H9 (cell line): ENCODE data around the gene PCBP1. TPM values are rescaled to one million over a fixed set of nuclear protein-coding genes. Genes with fewer than 3 reads are reported as not detected.
"Not testable (repeated sequence)": the region's sequence is repeated elsewhere in the genome, so short reads cannot be mapped to it uniquely, and the experiment has no call there.

ENCODE experiments used
- DNase-seq: peaks from one replicate; pipeline ENCODE4 v3.0.0-alpha.2; 2017
- H2AFZ ChIP-seq: one replicate; pipeline ENCODE4 v1.6.1; 2013; ENCODE audit warnings: mild to moderate bottlenecking, low read length, control low read depth, moderate library complexity
- H2AK5ac ChIP-seq: 2 replicates; pipeline ENCODE4 v1.6.1; 2013; ENCODE audit warnings: low read length, control low read depth, mixed read lengths; ENCODE audit not compliant: insufficient read length
- H2BK120ac ChIP-seq: one replicate; pipeline ENCODE4 v1.6.1; 2013; ENCODE audit warnings: low read depth, mild to moderate bottlenecking, low read length, control low read depth, inconsistent platforms; ENCODE audit not compliant: poor library complexity, severe bottlenecking
- H2BK12ac ChIP-seq: 2 replicates; pipeline ENCODE4 v1.6.1; 2013; ENCODE audit warnings: low read length, control low read depth, mixed read lengths, low read depth; ENCODE audit not compliant: insufficient read length
- H2BK15ac ChIP-seq: 2 replicates; pipeline ENCODE4 v1.6.1; 2013; ENCODE audit warnings: low read depth, low read length, control low read depth
- H2BK20ac ChIP-seq: one replicate; pipeline ENCODE4 v1.6.1; 2013; ENCODE audit warnings: low read depth, mild to moderate bottlenecking, low read length, control low read depth, inconsistent platforms; ENCODE audit not compliant: poor library complexity, severe bottlenecking
- H2BK5ac ChIP-seq: 2 replicates; pipeline ENCODE4 v1.6.1; 2013; ENCODE audit warnings: low read length, control low read depth, mixed read lengths; ENCODE audit not compliant: insufficient read length
- H3K14ac ChIP-seq: 2 replicates; pipeline ENCODE4 v1.6.1; 2013; ENCODE audit warnings: low read length, control low read depth; ENCODE audit not compliant: insufficient read depth
- H3K18ac ChIP-seq: 2 replicates; pipeline ENCODE4 v1.6.1; 2013; ENCODE audit warnings: low read depth, mild to moderate bottlenecking, mixed read lengths, low read length, control low read depth; ENCODE audit not compliant: insufficient read length
- H3K23ac ChIP-seq: 2 replicates; pipeline ENCODE4 v1.6.1; 2013; ENCODE audit warnings: low read length, control low read depth, mixed read lengths, low read depth; ENCODE audit not compliant: insufficient read length
- H3K23me2 ChIP-seq: 2 replicates; pipeline ENCODE4 v1.6.1; 2013; ENCODE audit warnings: low read depth, mild to moderate bottlenecking, mixed read lengths, low read length, control low read depth; ENCODE audit not compliant: insufficient read length, poor library complexity, severe bottlenecking
- H3K27ac ChIP-seq: 2 replicates; pipeline ENCODE4 v1.5.1; 2013; ENCODE audit warnings: low read length, control low read depth, mixed read lengths, low read depth; ENCODE audit not compliant: insufficient read length
- H3K27me3 ChIP-seq: 2 replicates; pipeline ENCODE4 v1.6.1; 2013; ENCODE audit warnings: low read length, control low read depth, inconsistent platforms; ENCODE audit not compliant: insufficient read depth
- H3K4ac ChIP-seq: 2 replicates; pipeline ENCODE4 v1.6.1; 2013; ENCODE audit warnings: low read depth, mild to moderate bottlenecking, control low read depth, inconsistent platforms, low read length, moderate library complexity
- H3K4me1 ChIP-seq: 2 replicates; pipeline ENCODE4 v1.6.1; 2013; ENCODE audit warnings: low read length, control low read depth, inconsistent platforms; ENCODE audit not compliant: insufficient read depth
- H3K4me2 ChIP-seq: 2 replicates; pipeline ENCODE4 v1.6.1; 2013; ENCODE audit warnings: low read length, control low read depth, mixed read lengths; ENCODE audit not compliant: insufficient read length, insufficient read depth
- H3K56ac ChIP-seq: 2 replicates; pipeline ENCODE4 v1.6.1; 2013; ENCODE audit warnings: low read depth, mild to moderate bottlenecking, mixed read lengths, low read length, control low read depth; ENCODE audit not compliant: insufficient read length
- H3K79me1 ChIP-seq: 2 replicates; pipeline ENCODE4 v1.6.1; 2013; ENCODE audit warnings: low read depth, mild to moderate bottlenecking, moderate library complexity, low read length, control low read depth, inconsistent platforms; ENCODE audit not compliant: insufficient read depth, poor library complexity, severe bottlenecking
- H3K79me2 ChIP-seq: 2 replicates; pipeline ENCODE4 v1.6.1; 2013; ENCODE audit warnings: low read length, control low read depth, inconsistent platforms; ENCODE audit not compliant: insufficient read depth
- H3K9ac ChIP-seq: 2 replicates; pipeline ENCODE4 v1.6.1; 2013; ENCODE audit warnings: low read length, control low read depth, mixed read lengths; ENCODE audit not compliant: insufficient read length; ENCODE audit errors: extremely low read depth
- H3K9me3 ChIP-seq: one replicate; pipeline ENCODE4 v1.6.1; 2013; ENCODE audit warnings: low read depth, low read length, inconsistent platforms; ENCODE audit not compliant: control insufficient read depth
- H3T11ph ChIP-seq: one replicate; pipeline ENCODE4 v1.6.1; 2013; ENCODE audit warnings: mild to moderate bottlenecking, low read length, control low read depth, inconsistent platforms
- H4K20me1 ChIP-seq: one replicate; pipeline ENCODE4 v1.6.1; 2013; ENCODE audit not compliant: control insufficient read depth, insufficient read length, insufficient read depth
- H4K5ac ChIP-seq: 2 replicates; pipeline ENCODE4 v1.6.1; 2013; ENCODE audit warnings: low read depth, mild to moderate bottlenecking, mixed read lengths, low read length, control low read depth; ENCODE audit not compliant: insufficient read length
- H4K8ac ChIP-seq: replicated peaks from 2 replicates; pipeline ENCODE4 v1.6.1; 2013; ENCODE audit warnings: low read length, control low read depth, mixed read lengths, low read depth; ENCODE audit not compliant: insufficient read length
- H4K91ac ChIP-seq: 2 replicates; pipeline ENCODE4 v1.6.1; 2013; ENCODE audit warnings: low read depth, mild to moderate bottlenecking, moderate library complexity, mixed read lengths, low read length, control low read depth; ENCODE audit not compliant: insufficient read length
- H3K27ac Mint-ChIP-seq, 3 experiments: 2 replicates in 2 of 3; 3 replicates in 1 of 3; pipeline ENCODE4 v1.8.0; 2020 to 2021; ENCODE audit warnings: mixed read lengths in 3 of 3, mild to moderate bottlenecking in 1 of 3, moderate library complexity in 1 of 3
- H3K27me3 Mint-ChIP-seq: 2 replicates; pipeline ENCODE4 v1.8.0; 2021; ENCODE audit warnings: low read depth, mild to moderate bottlenecking, moderate library complexity, mixed read lengths
- H3K36me3 Mint-ChIP-seq, 3 experiments: 2 replicates in 2 of 3; 3 replicates in 1 of 3; pipeline ENCODE4 v1.8.0; 2020 to 2021; ENCODE audit warnings: low read depth in 3 of 3, mixed read lengths in 3 of 3; ENCODE audit not compliant: insufficient read depth in 1 of 3
- H3K4me1 Mint-ChIP-seq, 2 experiments: 2 replicates each; pipeline ENCODE4 v1.8.0; 2020; ENCODE audit warnings: mixed read lengths in 2 of 2
- H3K4me3 Mint-ChIP-seq, 2 experiments: 2 replicates in 1 of 2; 3 replicates in 1 of 2; pipeline ENCODE4 v1.8.0; 2020 to 2021; ENCODE audit warnings: mild to moderate bottlenecking in 2 of 2, mixed read lengths in 2 of 2, moderate library complexity in 1 of 2
- H3K9me3 Mint-ChIP-seq, 2 experiments: 2 replicates in 1 of 2; 3 replicates in 1 of 2; pipeline ENCODE4 v1.8.0; 2020; ENCODE audit warnings: mild to moderate bottlenecking in 2 of 2, mixed read lengths in 2 of 2, moderate library complexity in 1 of 2
- WGBS: extraction: QIAGEN DNeasy Blood & Tissue Kit; methylation state at CpG from one replicate; pipeline ENCODE4 v1.1.7; 2013; ENCODE audit warnings: missing lambda C conversion rate, low lambda C conversion rate, mixed read lengths; ENCODE audit not compliant: insufficient read length; ENCODE audit errors: extremely low coverage; 5-methylcytosine and 5-hydroxymethylcytosine counted together
- total RNA-seq: library from RNA; stranded (reverse); gene quantifications from 2 replicates; pipeline ENCODE4 v1.2.1, GENCODE V29; 2021
- TF ChIP-seq, protein P1 (sequence below): fragments of 200-600 bp; sonication (generic); conservative IDR thresholded peaks from 3 replicates; pipeline ENCODE4 v1.8.0; 2021; ENCODE audit warnings: antibody characterized with exemption, mild to moderate bottlenecking

Gene PCBP1
- total RNA-seq, 1 experiment from 2014 or later = 457 TPM

DNA sequence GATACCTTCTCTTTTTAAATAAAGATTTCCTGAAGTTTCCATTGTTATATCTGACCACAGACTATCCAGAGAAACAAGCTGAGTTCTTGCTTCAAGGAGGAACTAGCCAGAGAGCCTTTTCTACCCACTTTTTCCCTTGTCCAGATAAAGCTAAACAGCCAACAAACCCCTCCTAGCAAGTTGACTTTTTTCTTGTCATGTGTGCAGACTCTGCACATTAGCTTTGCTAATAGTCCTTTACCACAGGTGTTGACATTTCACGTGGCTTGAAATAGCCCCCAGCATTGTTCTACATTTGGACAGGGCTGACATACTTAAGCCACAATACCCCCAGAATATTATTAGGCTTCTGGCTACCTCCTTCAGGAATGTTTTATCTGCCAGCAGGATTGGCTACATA, 40.7 kb downstream of the PCBP1 start:
- TF ChIP-seq, protein P1, sequence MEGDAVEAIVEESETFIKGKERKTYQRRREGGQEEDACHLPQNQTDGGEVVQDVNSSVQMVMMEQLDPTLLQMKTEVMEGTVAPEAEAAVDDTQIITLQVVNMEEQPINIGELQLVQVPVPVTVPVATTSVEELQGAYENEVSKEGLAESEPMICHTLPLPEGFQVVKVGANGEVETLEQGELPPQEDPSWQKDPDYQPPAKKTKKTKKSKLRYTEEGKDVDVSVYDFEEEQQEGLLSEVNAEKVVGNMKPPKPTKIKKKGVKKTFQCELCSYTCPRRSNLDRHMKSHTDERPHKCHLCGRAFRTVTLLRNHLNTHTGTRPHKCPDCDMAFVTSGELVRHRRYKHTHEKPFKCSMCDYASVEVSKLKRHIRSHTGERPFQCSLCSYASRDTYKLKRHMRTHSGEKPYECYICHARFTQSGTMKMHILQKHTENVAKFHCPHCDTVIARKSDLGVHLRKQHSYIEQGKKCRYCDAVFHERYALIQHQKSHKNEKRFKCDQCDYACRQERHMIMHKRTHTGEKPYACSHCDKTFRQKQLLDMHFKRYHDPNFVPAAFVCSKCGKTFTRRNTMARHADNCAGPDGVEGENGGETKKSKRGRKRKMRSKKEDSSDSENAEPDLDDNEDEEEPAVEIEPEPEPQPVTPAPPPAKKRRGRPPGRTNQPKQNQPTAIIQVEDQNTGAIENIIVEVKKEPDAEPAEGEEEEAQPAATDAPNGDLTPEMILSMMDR = no peak
- no peak overlapping the region for H3K9ac ChIP-seq
- Mint-ChIP-seq H3K27ac (peak overlapping the region in 1 of 3 experiments; percentile 79; a peak in 1 of 7 replicates), H3K4me1 (peaks cover 42 to 52% of the 10 kb centered on the region in 2 experiments), H3K4me3 (no peak overlapping the region), H3K27me3 (no peaks in the 10 kb centered on the region), H3K9me3 (no peaks in the 10 kb centered on the region; a peak in 2 of 5 replicates), H3K36me3 (0 out of 7 replicates have a peak, but pooled peaks cover 0 to 4% (median 0%) of the 10 kb centered on the region in 3 experiments)
- H2AK5ac ChIP-seq = no peak overlapping the region
- H3K56ac ChIP-seq = no peak overlapping the region
- H2BK12ac ChIP-seq = no peak overlapping the region
- no peak overlapping the region for H3T11ph ChIP-seq
- H2BK5ac ChIP-seq = no peak overlapping the region
- no peak overlapping the region for H3K23ac ChIP-seq
- H4K20me1 ChIP-seq = no peaks in the 10 kb centered on the region
- H3K23me2 ChIP-seq = no peaks in the 10 kb centered on the region
- H2AFZ ChIP-seq = no peak overlapping the region
- no peak overlapping the region for H4K8ac ChIP-seq
- H3K18ac ChIP-seq = no peak overlapping the region
- no CpG with 5 or more reads among the region's 1 CpG for WGBS
- H3K9me3 ChIP-seq = no peaks in the 10 kb centered on the region
- no peak overlapping the region for H4K91ac ChIP-seq
- H3K27me3 ChIP-seq = no peaks in the 10 kb centered on the region
- no peaks in the 10 kb centered on the region for H3K79me1 ChIP-seq
- H3K4me1 ChIP-seq = peaks cover 9% of the 10 kb centered on the region
- H3K14ac ChIP-seq = no peak overlapping the region
- H3K27ac ChIP-seq = no peak overlapping the region
- H3K79me2 ChIP-seq = no peaks in the 10 kb centered on the region
- no peak overlapping the region for H2BK120ac ChIP-seq
- DNase-seq = no peak
- H3K4ac ChIP-seq = no peak overlapping the region
- no peak overlapping the region for H3K4me2 ChIP-seq
- no peak overlapping the region for H2BK20ac ChIP-seq
- no peak overlapping the region for H2BK15ac ChIP-seq
- H4K5ac ChIP-seq = no peak overlapping the region

DNA sequence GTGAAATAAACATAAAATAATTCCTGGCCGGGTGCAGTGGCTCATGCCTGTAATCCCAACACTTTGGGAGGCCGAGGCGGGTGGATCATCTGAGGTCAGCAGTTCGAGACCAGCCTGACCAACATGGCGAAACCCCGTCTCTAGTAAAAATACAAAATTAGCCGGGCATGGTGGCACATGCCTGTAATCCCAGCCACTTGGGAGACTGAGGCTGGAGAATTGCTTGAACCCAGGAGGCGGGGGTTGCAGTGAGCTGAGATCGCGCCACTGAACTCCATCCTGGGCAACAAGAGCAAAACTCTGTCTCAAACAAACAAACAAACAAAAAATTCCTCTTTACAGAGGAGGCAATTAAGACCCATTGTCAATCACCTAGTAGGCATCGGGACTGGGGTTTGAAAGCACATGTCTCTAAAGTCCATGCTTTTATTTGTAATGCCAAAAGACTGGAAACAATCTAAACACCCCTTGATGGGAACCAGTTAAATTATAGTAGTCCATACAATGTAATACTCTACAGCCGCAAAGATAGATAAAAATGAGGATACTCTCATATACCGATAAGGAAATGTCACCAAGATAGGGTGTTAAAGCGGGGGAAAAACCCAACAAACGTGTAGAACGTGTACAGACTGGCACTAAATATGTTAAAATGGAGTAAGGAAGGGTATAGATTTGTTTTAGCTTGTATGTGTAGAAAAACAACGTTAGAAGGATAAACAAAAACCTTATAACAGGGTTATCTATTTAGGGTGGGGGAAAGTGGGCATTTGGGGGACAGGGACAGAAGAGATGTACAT, 44.3 kb downstream of the PCBP1 start:
- H3K79me1 ChIP-seq, H4K5ac ChIP-seq, H3K27ac ChIP-seq, H3K4ac ChIP-seq, H4K20me1 ChIP-seq, H3K14ac ChIP-seq, H3K4me2 ChIP-seq, H3K9ac ChIP-seq, H2BK20ac ChIP-seq, H3T11ph ChIP-seq, H2BK15ac ChIP-seq, DNase-seq, H2AFZ ChIP-seq, H2BK12ac ChIP-seq, H3K79me2 ChIP-seq, H3K23ac ChIP-seq, H2BK120ac ChIP-seq, H2AK5ac ChIP-seq, H3K9me3 ChIP-seq, H3K56ac ChIP-seq, H3K9me3 Mint-ChIP-seq, H3K23me2 ChIP-seq, H3K27me3 Mint-ChIP-seq, H4K91ac ChIP-seq, H4K8ac ChIP-seq, H3K27me3 ChIP-seq, H3K18ac ChIP-seq, H3K4me3 Mint-ChIP-seq, H2BK5ac ChIP-seq, H3K36me3 Mint-ChIP-seq, H3K4me1 ChIP-seq: not testable (repeated sequence)
- H3K27ac Mint-ChIP-seq = peak overlapping the region in 2 of 3 experiments; percentile 75 to 79; a peak in 2 of 7 replicates
- H3K4me1 Mint-ChIP-seq = peaks cover 34 to 38% of the 10 kb centered on the region in 2 experiments
- WGBS = no CpG with 5 or more reads among the region's 17 CpGs
